ENCODE measurements around the gene SHC4. TPM values are rescaled to one million over a fixed set of nuclear protein-coding genes. Genes with fewer than 3 reads are reported as not detected.

SHC4 gene
- total RNA-seq, 1 donor from 2014 or later: 0.58 TPM

GRCh38 chr15:48930735-48931134 is 33.0 kb downstream of the SHC4 start:
- no peak overlapping the region for H3K4me3 Mint-ChIP-seq
- no peak for DNase-seq (ENCODE audit: low spot score in 2 of 2, unreplicated experiment in 2 of 2)

GRCh38 chr15:48929661-48930060 is 34.1 kb downstream of the SHC4 start:
- Mint-ChIP-seq H3K36me3 (no peaks in the 10 kb centered on the region), H3K9me3 (peaks cover 4% of the 10 kb centered on the region), H3K27me3 (ENCODE audit: low read depth) (peaks cover 28% of the 10 kb centered on the region), H3K27ac (no peak overlapping the region), H3K4me1 (no peaks in the 10 kb centered on the region), H3K4me3 (no peak overlapping the region)
- TF ChIP-seq CTCF (IDR thresholded peaks at IDR 0.05; ENCODE audit: unreplicated experiment): no peak
- DNase-seq (ENCODE audit: low spot score in 2 of 2, unreplicated experiment in 2 of 2): no peak

More at GRCh38 chr15:48930735-48931134, 33.0 kb downstream of the SHC4 start:
- Mint-ChIP-seq H3K36me3 (no peaks in the 10 kb centered on the region), H3K4me1 (no peaks in the 10 kb centered on the region), H3K27ac (no peak overlapping the region), H3K27me3 (ENCODE audit: low read depth) (peaks cover 31% of the 10 kb centered on the region), H3K9me3 (peaks cover 4% of the 10 kb centered on the region)
- no peak for TF ChIP-seq CTCF (IDR thresholded peaks at IDR 0.05; ENCODE audit: unreplicated experiment)

- Mint-ChIP-seq H3K36me3 (no peaks in the 10 kb centered on the region), H3K27me3 (ENCODE audit: low read depth) (peaks cover 28% of the 10 kb centered on the region), H3K9me3 (peaks cover 4% of the 10 kb centered on the region), H3K4me3 (no peak overlapping the region), H3K4me1 (no peaks in the 10 kb centered on the region), H3K27ac (no peak overlapping the region)
- no peak for TF ChIP-seq CTCF (IDR thresholded peaks at IDR 0.05; ENCODE audit: unreplicated experiment)
- DNase-seq (ENCODE audit: low spot score in 2 of 2, unreplicated experiment in 2 of 2): no peak
Measured at GRCh38 chr15:48928877-48929538, 34.7 kb downstream of the SHC4 start.

GRCh38 chr15:48925714-48926223 is 38.0 kb downstream of the SHC4 start:
- TF ChIP-seq CTCF (IDR thresholded peaks at IDR 0.05; ENCODE audit: unreplicated experiment): no peak
- Mint-ChIP-seq H3K36me3 (no peaks in the 10 kb centered on the region), H3K4me1 (no peaks in the 10 kb centered on the region), H3K27ac (no peak overlapping the region), H3K4me3 (no peak overlapping the region), H3K27me3 (ENCODE audit: low read depth) (peaks cover 19% of the 10 kb centered on the region), H3K9me3 (no peaks in the 10 kb centered on the region)
- DNase-seq (ENCODE audit: low spot score in 2 of 2, unreplicated experiment in 2 of 2): no peak

GRCh38 chr15:48924528-48925393 is 39.0 kb downstream of the SHC4 start:
- Mint-ChIP-seq H3K36me3 (no peaks in the 10 kb centered on the region), H3K4me1 (no peaks in the 10 kb centered on the region), H3K9me3 (no peaks in the 10 kb centered on the region), H3K27me3 (ENCODE audit: low read depth) (peaks cover 19% of the 10 kb centered on the region), H3K4me3 (no peak overlapping the region), H3K27ac (no peak overlapping the region)
- no peak for DNase-seq (ENCODE audit: low spot score in 2 of 2, unreplicated experiment in 2 of 2)
- no peak for TF ChIP-seq CTCF (IDR thresholded peaks at IDR 0.05; ENCODE audit: unreplicated experiment)

Data from mesothelial cell of epicardium (in vitro differentiated cells).